Measurements from ENCODE around the gene ATOSB. TPM values are rescaled to one million over a fixed set of nuclear protein-coding genes. Genes with fewer than 3 reads are reported as not detected.

ATOSB gene
- total RNA-seq, 5 donors from 2014 or later (not counting 1 experiment from before 2014, with no cell fraction given) = 4.7 to 12.7 (median 8.9) TPM

DNA sequence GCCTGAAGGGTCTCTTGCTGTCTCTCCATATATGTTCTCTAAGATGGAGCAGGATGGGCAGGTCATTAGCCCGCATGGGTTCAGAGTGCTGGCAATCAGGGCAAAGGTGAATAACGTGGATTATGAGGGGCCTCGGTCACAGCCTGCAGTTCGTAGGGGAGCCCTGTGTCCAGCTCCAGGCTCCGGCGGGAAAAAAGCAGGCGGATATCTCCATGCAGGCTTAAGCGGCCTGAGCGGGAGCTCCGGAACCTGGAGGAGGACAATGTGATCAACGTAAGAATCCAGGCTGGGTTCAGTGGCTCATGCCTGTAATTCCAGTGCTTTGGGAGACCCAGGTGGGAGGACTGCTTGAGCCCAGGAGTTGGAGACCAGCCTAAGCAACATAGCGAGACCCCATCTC, 10.5 kb downstream of the ATOSB start:
- peak overlapping the region in 1 of 2 donors; percentile 22 for H3K27ac Mint-ChIP-seq
- no peak for ATAC-seq (replicated peaks in 1 of 4)
- no peaks in the 10 kb centered on the region for H3K9me3 ChIP-seq

DNA sequence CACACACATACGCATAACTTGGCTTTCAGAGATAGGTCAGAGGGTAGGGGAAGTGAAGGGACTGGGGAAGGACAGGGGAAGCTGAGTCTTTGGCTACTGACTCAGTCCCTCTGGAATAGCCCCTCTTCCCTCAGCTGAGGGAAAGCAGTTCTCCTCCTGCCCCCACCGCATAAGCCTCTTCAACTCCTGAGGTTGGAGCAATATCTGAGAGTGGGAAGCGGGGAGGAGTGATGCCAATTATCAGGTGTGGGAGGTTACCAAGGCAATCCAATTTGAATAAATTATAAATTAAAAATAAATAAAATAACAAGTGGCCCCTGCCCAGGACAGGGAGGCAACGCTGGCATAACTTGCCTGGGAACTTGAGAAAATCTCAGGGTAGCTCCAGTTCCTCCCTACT, 11.1 kb downstream of the ATOSB start:
- ChIA-PET POLR2A (no interaction called here), CTCF (no interaction called here)
- peaks cover 9 to 57% of the 10 kb centered on the region in 2 donors for H3K36me3 ChIP-seq (ENCODE audit: control insufficient read depth in 2 of 2, extremely low read depth in 1 of 2, insufficient read depth in 1 of 2, low read length in 1 of 2)
- H3K9me3 Mint-ChIP-seq = no peaks in the 10 kb centered on the region
- peaks cover 12 to 27% of the 10 kb centered on the region in 2 experiments for H3K4me1 ChIP-seq (ENCODE audit: control insufficient read depth in 1 of 2, extremely low read depth in 1 of 2, insufficient read depth in 2 of 2, low read length in 2 of 2)
- no peaks in the 10 kb centered on the region for H3K27me3 Mint-ChIP-seq
- DNase-seq (no peak), ATAC-seq (replicated peaks in 1 of 4) (no peak)
- peak overlapping the region in 1 of 2 donors; percentile 22 for H3K27ac Mint-ChIP-seq
- H3K36me3 Mint-ChIP-seq = peaks cover 20% of the 10 kb centered on the region
- H3K4me3 ChIP-seq (ENCODE audit: control insufficient read depth in 1 of 2, extremely low read depth in 1 of 2, low read length in 1 of 2) = no peak overlapping the region
- H3K4me1 Mint-ChIP-seq = peaks cover 28 to 38% (median 36%) of the 10 kb centered on the region in 3 donors
- no peaks in the 10 kb centered on the region for H3K27me3 ChIP-seq (replicated peaks in 1 of 2; ENCODE audit: control insufficient read depth in 2 of 2, extremely low read depth in 1 of 2, insufficient read depth in 2 of 2, low read length in 1 of 2)
- no CpG with 5 or more reads among the region's 4 CpGs for WGBS (ENCODE audit: insufficient coverage)
- H3K9me3 ChIP-seq = no peaks in the 10 kb centered on the region
- H3K27ac ChIP-seq (ENCODE audit: low read length) = no peak overlapping the region
- no peak overlapping the region for H3K4me3 Mint-ChIP-seq

More for the DNA sequence above, 10.5 kb downstream of the ATOSB start:
- Histone ChIP-seq H3K27ac (ENCODE audit: low read length) (no peak overlapping the region), H3K27me3 (replicated peaks in 1 of 2; ENCODE audit: control insufficient read depth in 2 of 2, extremely low read depth in 1 of 2, insufficient read depth in 2 of 2, low read length in 1 of 2) (no peaks in the 10 kb centered on the region), H3K4me1 (ENCODE audit: control insufficient read depth in 1 of 2, extremely low read depth in 1 of 2, insufficient read depth in 2 of 2, low read length in 2 of 2) (peaks cover 12 to 28% of the 10 kb centered on the region in 2 experiments), H3K4me3 (ENCODE audit: control insufficient read depth in 1 of 2, extremely low read depth in 1 of 2, low read length in 1 of 2) (no peak overlapping the region), H3K36me3 (ENCODE audit: control insufficient read depth in 2 of 2, extremely low read depth in 1 of 2, insufficient read depth in 1 of 2, low read length in 1 of 2) (peaks cover 9 to 52% of the 10 kb centered on the region in 2 donors)
- WGBS (ENCODE audit: insufficient coverage) = 94% methylated on average over 11 of the region's 12 CpGs
- H3K9me3 Mint-ChIP-seq = no peaks in the 10 kb centered on the region
- no peak for DNase-seq
- no peak overlapping the region for H3K4me3 Mint-ChIP-seq
- H3K27me3 Mint-ChIP-seq = no peaks in the 10 kb centered on the region
- peaks cover 32 to 41% (median 38%) of the 10 kb centered on the region in 3 donors for H3K4me1 Mint-ChIP-seq
- CTCF ChIA-PET = no interaction called here
- peaks cover 15% of the 10 kb centered on the region for H3K36me3 Mint-ChIP-seq
- POLR2A ChIA-PET = no interaction called here

DNA sequence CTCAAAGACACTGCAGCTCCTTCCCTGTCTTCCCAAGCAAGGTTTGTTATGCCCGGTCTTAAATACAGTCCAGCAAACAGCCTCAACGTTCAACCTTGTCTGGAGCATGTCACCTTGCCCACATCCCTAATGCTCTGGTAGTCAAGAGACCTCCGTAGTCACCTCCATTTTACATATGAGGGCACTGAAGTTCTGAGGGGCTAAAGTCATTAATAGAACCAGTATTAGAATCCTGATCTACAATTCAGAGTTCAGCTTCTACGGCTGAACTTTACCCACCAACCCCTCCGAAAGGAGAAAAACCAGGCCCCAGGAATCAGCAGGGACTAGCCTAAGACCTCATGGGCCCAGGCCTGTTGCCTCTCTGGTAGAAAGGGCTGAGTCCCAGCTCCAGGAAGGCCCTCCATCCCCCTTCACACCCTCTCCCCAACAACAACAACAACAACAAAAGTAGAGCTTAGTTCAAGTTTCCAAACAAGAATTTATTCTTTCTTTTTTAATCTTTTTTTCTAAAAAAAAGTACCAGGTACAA, 11.9 kb downstream of the ATOSB start:
- no peak for DNase-seq
- CTCF ChIA-PET = interaction anchor here in 1 of 2 donors (0.6 to 2.3 kb wide), 9 partner anchors 8 to 204 kb away, joined by 3 to 14 read pairs (median 6); partner anchors contain the start of genes ATOSB and FANCG
- H3K4me3 ChIP-seq (ENCODE audit: control insufficient read depth in 1 of 2, extremely low read depth in 1 of 2, low read length in 1 of 2) = peak overlapping the region; percentile 91 to 95
- no peaks in the 10 kb centered on the region for H3K27me3 ChIP-seq (replicated peaks in 1 of 2; ENCODE audit: control insufficient read depth in 2 of 2, extremely low read depth in 1 of 2, insufficient read depth in 2 of 2, low read length in 1 of 2)
- no peaks in the 10 kb centered on the region for H3K9me3 ChIP-seq
- H3K27ac Mint-ChIP-seq = peak overlapping the region; percentile 89 to 98
- H3K27me3 Mint-ChIP-seq = no peaks in the 10 kb centered on the region
- peaks cover 28 to 38% (median 36%) of the 10 kb centered on the region in 3 donors for H3K4me1 Mint-ChIP-seq
- H3K36me3 ChIP-seq (ENCODE audit: control insufficient read depth in 2 of 2, extremely low read depth in 1 of 2, insufficient read depth in 1 of 2, low read length in 1 of 2) = peaks cover 9 to 60% of the 10 kb centered on the region in 2 donors
- H3K36me3 Mint-ChIP-seq = peaks cover 22% of the 10 kb centered on the region
- H3K27ac ChIP-seq (ENCODE audit: low read length) = peak overlapping the region; percentile 71
- POLR2A ChIA-PET = interaction anchor here (0.9 to 1.5 kb wide), 4 partner anchors 9 to 67 kb away, joined by 3 to 5 read pairs (median 4); no protein-coding TSS in a partner anchor
- peak overlapping the region; percentile 84 to 96 (median 89) for H3K4me3 Mint-ChIP-seq
- H3K9me3 Mint-ChIP-seq = no peaks in the 10 kb centered on the region
- ATAC-seq (replicated peaks in 1 of 4) = no peak
- peaks cover 12 to 27% of the 10 kb centered on the region in 2 experiments for H3K4me1 ChIP-seq (ENCODE audit: control insufficient read depth in 1 of 2, extremely low read depth in 1 of 2, insufficient read depth in 2 of 2, low read length in 2 of 2)
- WGBS (ENCODE audit: insufficient coverage) = 72% methylated on average over 5 of the region's 5 CpGs

DNA sequence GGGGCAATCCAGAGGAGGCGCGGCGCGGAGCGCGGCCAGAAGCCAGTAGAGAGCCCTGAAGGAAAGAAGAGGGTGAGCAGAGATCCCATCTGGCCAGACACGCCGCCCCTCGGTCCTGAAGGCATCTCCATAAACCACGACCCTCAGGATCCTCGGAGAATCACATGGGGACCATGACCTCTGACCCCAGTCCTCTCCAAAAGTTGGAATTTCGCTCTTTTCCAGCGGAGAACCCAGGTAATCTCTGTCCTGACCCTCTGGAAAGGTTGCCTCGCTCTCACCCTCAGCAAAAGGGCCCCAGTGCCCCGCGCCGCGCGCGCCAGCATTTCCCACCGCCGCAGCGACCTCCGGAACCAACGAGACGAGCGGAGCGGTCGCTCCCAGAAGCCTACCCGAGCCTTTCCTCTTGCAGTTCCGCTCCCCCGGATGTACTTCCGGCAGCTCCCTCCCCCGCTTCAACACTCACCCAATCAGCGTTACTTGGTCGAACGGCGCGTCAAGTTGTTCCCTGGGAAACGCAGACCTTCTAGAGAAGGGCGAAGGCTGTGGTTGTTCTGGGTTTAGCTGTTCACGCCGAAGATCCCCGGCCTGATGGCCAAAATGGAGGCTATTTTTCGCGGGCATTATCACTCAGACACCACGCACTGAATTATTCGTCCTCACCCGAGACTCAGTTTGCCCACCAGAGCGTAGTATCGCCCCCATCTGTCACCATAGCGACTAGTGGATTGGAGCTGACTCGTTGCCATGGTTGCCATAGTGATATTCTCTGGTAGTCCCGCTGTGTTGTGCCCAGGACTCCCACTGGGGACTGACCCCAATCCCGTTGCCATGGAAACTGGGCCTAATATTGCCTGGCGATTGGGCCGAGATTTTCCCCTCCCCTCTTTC, 12.6 kb downstream of the ATOSB start, which contains the start of gene STOML2:
STOML2 (minus strand) TSS at position 363 of the 891 bp plus-strand sequence; CDS start at position 326, 37 bp downstream.
- ATAC-seq (replicated peaks in 1 of 4) = peak; percentile 98 to 99 (median 99)
- Mint-ChIP-seq H3K4me1 (peaks cover 28 to 38% (median 36%) of the 10 kb centered on the region in 3 donors), H3K36me3 (peaks cover 22% of the 10 kb centered on the region), H3K27ac (peak within 1 kb of the TSS; percentile 89 to 98), H3K9me3 (no peaks in the 10 kb centered on the region), H3K4me3 (peak within 1 kb of the TSS; percentile 84 to 96 (median 89)), H3K27me3 (no peaks in the 10 kb centered on the region)
- CTCF ChIA-PET = interaction anchor here in 1 of 2 donors (0.7 to 2.3 kb wide), 9 partner anchors 8 to 203 kb away, joined by 3 to 14 read pairs (median 5); partner anchors contain the start of genes ATOSB and FANCG
- H3K4me3 ChIP-seq (ENCODE audit: control insufficient read depth in 1 of 2, extremely low read depth in 1 of 2, low read length in 1 of 2) = peak within 1 kb of the TSS; percentile 91 to 95
- H3K27me3 ChIP-seq (replicated peaks in 1 of 2; ENCODE audit: control insufficient read depth in 2 of 2, extremely low read depth in 1 of 2, insufficient read depth in 2 of 2, low read length in 1 of 2) = no peaks in the 10 kb centered on the region
- H3K36me3 ChIP-seq (ENCODE audit: control insufficient read depth in 2 of 2, extremely low read depth in 1 of 2, insufficient read depth in 1 of 2, low read length in 1 of 2) = peaks cover 9 to 57% of the 10 kb centered on the region in 2 donors
- H3K4me1 ChIP-seq (ENCODE audit: control insufficient read depth in 1 of 2, extremely low read depth in 1 of 2, insufficient read depth in 2 of 2, low read length in 2 of 2) = peaks cover 12 to 27% of the 10 kb centered on the region in 2 experiments
- POLR2A ChIA-PET = interaction anchor here (0.6 to 1.5 kb wide), 5 partner anchors 9 to 775 kb away, joined by 3 to 5 read pairs (median 3); no protein-coding TSS in a partner anchor
- peak within 1 kb of the TSS; percentile 71 for H3K27ac ChIP-seq (ENCODE audit: low read length)
- peak; percentile 75 to 95 (median 91) for DNase-seq
- under 1% methylated on average over 54 of the region's 57 CpGs for WGBS (ENCODE audit: insufficient coverage)
- no peaks in the 10 kb centered on the region for H3K9me3 ChIP-seq

DNA sequence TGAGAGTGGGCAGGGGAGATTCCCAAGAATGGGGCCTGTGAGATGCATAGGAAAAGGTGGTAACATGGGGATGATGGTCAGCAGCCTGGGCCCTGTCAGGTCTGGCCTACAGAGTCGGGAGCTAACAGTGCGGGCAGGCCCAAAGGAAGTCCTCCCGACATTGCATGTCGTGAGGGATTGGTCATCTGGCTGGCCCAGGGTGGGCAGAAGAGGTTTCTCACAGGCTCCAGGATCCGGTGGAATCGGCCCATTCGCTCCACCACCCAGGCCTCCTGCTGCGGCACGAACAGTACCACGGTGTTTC, 13.2 kb downstream of the ATOSB start:
- 8% methylated on average over 10 of the region's 10 CpGs for WGBS (ENCODE audit: insufficient coverage)
- peaks cover 28 to 38% (median 38%) of the 10 kb centered on the region in 3 donors for H3K4me1 Mint-ChIP-seq
- H3K27ac Mint-ChIP-seq = peak overlapping the region; percentile 89 to 98

More for the DNA sequence above, 13.2 kb downstream of the ATOSB start:
- Mint-ChIP-seq H3K9me3 (no peaks in the 10 kb centered on the region), H3K4me3 (peak overlapping the region; percentile 84 to 96 (median 89)), H3K27me3 (no peaks in the 10 kb centered on the region), H3K36me3 (peaks cover 22% of the 10 kb centered on the region)
- DNase-seq = peak in 1 of 35 experiments; percentile 21
- Histone ChIP-seq H3K27me3 (replicated peaks in 1 of 2; ENCODE audit: control insufficient read depth in 2 of 2, extremely low read depth in 1 of 2, insufficient read depth in 2 of 2, low read length in 1 of 2) (no peaks in the 10 kb centered on the region), H3K4me3 (ENCODE audit: control insufficient read depth in 1 of 2, extremely low read depth in 1 of 2, low read length in 1 of 2) (peak overlapping the region; percentile 91 to 95), H3K4me1 (ENCODE audit: control insufficient read depth in 1 of 2, extremely low read depth in 1 of 2, insufficient read depth in 2 of 2, low read length in 2 of 2) (peaks cover 12 to 27% of the 10 kb centered on the region in 2 experiments), H3K9me3 (no peaks in the 10 kb centered on the region), H3K36me3 (ENCODE audit: control insufficient read depth in 2 of 2, extremely low read depth in 1 of 2, insufficient read depth in 1 of 2, low read length in 1 of 2) (peaks cover 9 to 52% of the 10 kb centered on the region in 2 donors), H3K27ac (ENCODE audit: low read length) (peak overlapping the region; percentile 71)
- peak in 2 of 4 experiments; percentile 29 to 30 for ATAC-seq (replicated peaks in 1 of 4)
- CTCF ChIA-PET = interaction anchor here in 1 of 2 donors (0.7 to 2.3 kb wide), 10 partner anchors 8 to 203 kb away, joined by 3 to 14 read pairs (median 4); partner anchors contain the start of genes ATOSB, FANCG and UNC13B
- POLR2A ChIA-PET = interaction anchor here (0.6 to 1.5 kb wide), 3 partner anchors 10 to 775 kb away, joined by 3 to 5 read pairs (median 5); no protein-coding TSS in a partner anchor

All from T-cell (primary cell).